ENCODE results near the gene NMT1. TPM values are rescaled to one million over a fixed set of nuclear protein-coding genes. Genes with fewer than 3 reads are reported as not detected.

NMT1 gene
- total RNA-seq, 4 donors from 2014 or later = 60.7 to 127 (median 71.5) TPM

GRCh38 chr17:45132572-45133463 lies 71.7 kb downstream of the NMT1 start:
- peak overlapping the region; percentile 72 to 98 (median 94) for H3K4me3 ChIP-seq
- no peaks in the 10 kb centered on the region for H3K9me3 ChIP-seq
- peak overlapping the region; percentile 93 to 100 (median 97) for H3K27ac ChIP-seq
- H3K36me3 ChIP-seq = no peaks in the 10 kb centered on the region
- TF ChIP-seq CTCF (IDR thresholded peaks at IDR 0.05 in 4 of 5, conservative IDR thresholded peaks at IDR 0.05 in 1 of 5) (peak; percentile 81 to 91 (median 89)), POLR2A (IDR thresholded peaks at IDR 0.05) (peak; percentile 59 to 72)
- ATAC-seq (peak; percentile 42 to 44), DNase-seq (peak; percentile 82 to 89)
- H3K4me1 ChIP-seq = peaks cover 50 to 56% of the 10 kb centered on the region in 2 donors
- intact Hi-C loops (cut with DNase I; ENCODE audit: low total_unique reads) (loop anchor here (2.0 to 5.0 kb wide), 3 partner anchors 36 to 358 kb away; no protein-coding TSS in a partner anchor), in situ Hi-C loops (cut with MboI; ENCODE audit: low sequenced_read_pairs in 4 of 4) (loop anchor here in 2 of 4 donors (10.0 to 25.0 kb wide), 3 partner anchors 62 to 221 kb away; partner anchors contain the start of gene GFAP (in 2 of the 2))
- H3K27me3 ChIP-seq = no peaks in the 10 kb centered on the region

- H3K27me3 ChIP-seq = no peaks in the 10 kb centered on the region
- peak; percentile 44 to 52 for TF ChIP-seq POLR2A (IDR thresholded peaks at IDR 0.05)
- peak; percentile 100 for TF ChIP-seq CTCF (IDR thresholded peaks at IDR 0.05 in 4 of 5, conservative IDR thresholded peaks at IDR 0.05 in 1 of 5)
- ATAC-seq (peak; percentile 89), DNase-seq (peak; percentile 94 to 95)
- peak within 1 kb of the TSS; percentile 62 to 88 (median 70) for H3K4me3 ChIP-seq
- no peaks in the 10 kb centered on the region for H3K9me3 ChIP-seq
- intact Hi-C loops (cut with DNase I; ENCODE audit: low total_unique reads) = loop anchor here (1.0 to 2.0 kb wide), 5 partner anchors 13 to 215 kb away; partner anchors contain the start of genes HEXIM1 and HEXIM2
- in situ Hi-C loops (cut with MboI; ENCODE audit: low sequenced_read_pairs in 4 of 4) = loop anchor here in 3 of 4 donors (5.0 to 25.0 kb wide), 4 partner anchors 59 to 223 kb away; partner anchors contain the start of gene GFAP (in 2 of the 3)
- peak within 1 kb of the TSS; percentile 79 to 89 (median 80) for H3K27ac ChIP-seq
- no peaks in the 10 kb centered on the region for H3K36me3 ChIP-seq
- peaks cover 25 to 31% of the 10 kb centered on the region in 2 donors for H3K4me1 ChIP-seq
Measured at GRCh38 chr17:45135192-45135977, 74.3 kb downstream of the NMT1 start, which contains the start of gene ACBD4. Gene ACBD4 (plus strand): TSS chr17:45135687. CDS start chr17:45136145, 458 bp downstream.

- peak overlapping the region; percentile 79 to 89 (median 80) for H3K27ac ChIP-seq
- H3K4me3 ChIP-seq = peak overlapping the region; percentile 62 to 88 (median 70)
- DNase-seq (no peak), ATAC-seq (no peak)
- in situ Hi-C loops (cut with MboI; ENCODE audit: low sequenced_read_pairs in 4 of 4) (loop anchor here in 3 of 4 donors (5.0 to 25.0 kb wide), 4 partner anchors 59 to 224 kb away; partner anchors contain the start of gene GFAP (in 2 of the 3)), intact Hi-C loops (cut with DNase I; ENCODE audit: low total_unique reads) (loop anchor here (1.0 to 2.0 kb wide), 5 partner anchors 13 to 216 kb away; partner anchors contain the start of genes HEXIM1 and HEXIM2)
- H3K27me3 ChIP-seq = no peaks in the 10 kb centered on the region
- H3K36me3 ChIP-seq = no peaks in the 10 kb centered on the region
- TF ChIP-seq CTCF (IDR thresholded peaks at IDR 0.05 in 4 of 5, conservative IDR thresholded peaks at IDR 0.05 in 1 of 5) (no peak), POLR2A (IDR thresholded peaks at IDR 0.05) (no peak)
- H3K4me1 ChIP-seq = peaks cover 17 to 23% of the 10 kb centered on the region in 2 donors
- H3K9me3 ChIP-seq = no peaks in the 10 kb centered on the region
Measured at GRCh38 chr17:45135978-45136791, 75.1 kb downstream of the NMT1 start.

Measured in gastrocnemius medialis (tissue), 4 donors.